Testis (tissue), 3 donors: Measurements from ENCODE around the gene P2RX1. TPM values are rescaled to one million over a fixed set of nuclear protein-coding genes. Genes with fewer than 3 reads are reported as not detected.

Experiments
- DNase-seq: peaks from one replicate; pipeline ENCODE4 v3.0.0-alpha.2; 2019
- H3K27ac ChIP-seq, 2 donors: fragments of 200-600 bp; sonication (generic); one replicate each; pipeline ENCODE4 v1.5.1; 2019
- H3K27me3 ChIP-seq: fragments of 200-600 bp; sonication (generic); one replicate; pipeline ENCODE4 v1.5.1; 2019
- H3K36me3 ChIP-seq: fragments of 200-600 bp; sonication (generic); one replicate; pipeline ENCODE4 v1.5.1; 2017; ENCODE audit warnings: low read depth; ENCODE audit errors: missing control alignments
- H3K4me1 ChIP-seq: fragments of 200-600 bp; sonication (generic); one replicate; pipeline ENCODE4 v1.5.1; 2019
- H3K4me3 ChIP-seq, 2 donors: fragments of 200-600 bp; sonication (generic); one replicate each; pipeline ENCODE4 v1.5.1; 2017 to 2019
- H3K9me3 ChIP-seq: fragments of 200-600 bp; sonication (generic); one replicate; pipeline ENCODE4 v1.5.1; 2017
- CTCF ChIP-seq, 3 experiments: fragments of 450-650 bp in 2 of 3; fragments of 200-600 bp in 1 of 3; sonication (generic) in 1 of 3; IDR thresholded peaks; one replicate each; pipeline ENCODE4 v1.5.1; 2016 to 2019; ENCODE audit warnings: antibody characterized with exemption in 3 of 3, mild to moderate bottlenecking in 2 of 3, moderate library complexity in 1 of 3
- POLR2A ChIP-seq: fragments of 450-650 bp; IDR thresholded peaks from one replicate; pipeline ENCODE4 v1.6.1; 2017; ENCODE audit warnings: antibody characterized with exemption, mild to moderate bottlenecking, moderate library complexity
- WGBS, 2 donors: methylation state at CpG; one replicate each; pipeline ENCODE4 v1.1.5; 2018; 5-methylcytosine and 5-hydroxymethylcytosine counted together
- intact Hi-C: fragments of 100-400 bp; cut with DNase I; formaldehyde crosslinking; loops from one replicate; pipeline ENCODE4 v1.15.1; 2023; ENCODE audit warnings: low total_unique reads
- polyA plus RNA-seq: library from polyadenylated mRNA; stranded (reverse); fragments of 350-450 nt; fragmentation: Illumina TruSeq; extraction: RNeasy Lipid Tissue Mini Kit (QIAGEN cat#74804); gene quantifications from one replicate; pipeline ENCODE4 v1.2.3, GENCODE V29; 2014; ENCODE audit warnings: low read depth, low replicate concordance; ENCODE audit not compliant: insufficient read depth
- total RNA-seq, 2 donors: library from RNA; depleted of rRNA; stranded (reverse); fragments of >200 nt; gene quantifications; one replicate each; pipeline ENCODE4 v1.2.3, GENCODE V29; 2016

Gene P2RX1
- total and polyA plus RNA-seq, 3 donors from 2014 or later = 2.5 to 15.2 (median 5.0) TPM

- Histone ChIP-seq H3K27ac (no peak overlapping the region), H3K4me1 (no peaks in the 10 kb centered on the region), H3K9me3 (no peaks in the 10 kb centered on the region), H3K4me3 (no peak overlapping the region), H3K36me3 (no peaks in the 10 kb centered on the region), H3K27me3 (no peaks in the 10 kb centered on the region)
- DNase-seq = no peak
- TF ChIP-seq POLR2A (no peak), CTCF (IDR thresholded peaks at IDR 0.05) (no peak)
- intact Hi-C loops = no loop called here
- WGBS, 2 donors = 79 to 88% methylated on average over 10 to 16 of the region's 16 CpGs
Measured at GRCh38 chr17:3926860-3927627, 10.8 kb upstream of the P2RX1 start.

- no peak overlapping the region for H3K27ac ChIP-seq
Measured at GRCh38 chr17:3925684-3926485, 9.6 kb upstream of the P2RX1 start.

DNA sequence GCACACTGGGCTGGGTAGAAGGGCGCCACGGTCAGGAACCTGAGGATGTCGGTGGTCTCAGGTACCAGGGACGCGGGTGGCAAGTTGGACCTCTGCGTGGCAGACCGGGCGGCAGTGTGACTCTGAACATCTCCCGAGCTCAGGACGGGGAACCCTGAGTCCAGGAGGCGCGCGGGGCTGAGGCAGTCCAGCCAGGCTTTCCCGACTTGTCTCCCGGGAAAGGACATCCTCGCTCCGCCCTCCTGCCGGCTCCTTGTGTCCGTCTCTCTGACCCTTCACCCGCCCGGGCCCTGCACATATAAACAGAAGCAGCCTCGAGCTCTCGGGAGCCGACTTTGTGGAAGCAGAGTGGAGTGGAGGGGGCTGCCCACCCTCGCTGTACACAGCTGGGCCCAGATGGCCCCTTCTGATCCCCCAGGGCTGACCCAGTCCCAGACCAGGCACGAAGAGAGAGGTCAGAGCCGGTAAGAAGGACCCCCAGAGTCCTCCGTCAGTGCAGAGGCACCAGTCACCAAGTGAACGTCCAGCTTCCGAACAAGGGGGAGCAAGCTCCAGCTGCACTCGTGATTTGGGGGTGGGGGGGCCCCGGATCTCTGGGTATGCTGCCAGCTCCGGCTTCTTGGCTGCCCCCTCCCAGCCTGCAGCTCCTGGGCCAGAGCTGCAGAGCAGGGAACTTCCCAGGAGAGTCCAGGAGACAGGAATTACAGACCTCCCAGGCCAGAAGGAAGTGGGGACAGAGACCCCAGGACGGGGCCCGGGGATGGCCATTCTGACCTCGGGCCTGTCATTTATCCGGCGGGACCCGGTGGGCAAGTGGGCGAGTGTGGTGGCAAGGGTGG is 8.5 kb upstream of the P2RX1 start:
- no peak for TF ChIP-seq POLR2A
- TF ChIP-seq CTCF (IDR thresholded peaks at IDR 0.05) = no peak
- H3K4me1 ChIP-seq = no peaks in the 10 kb centered on the region
- no peaks in the 10 kb centered on the region for H3K9me3 ChIP-seq
- H3K4me3 ChIP-seq = no peak overlapping the region
- H3K36me3 ChIP-seq = no peaks in the 10 kb centered on the region
- intact Hi-C loops = no loop called here
- no peak for DNase-seq
- 70 to 75% methylated on average over 10 to 33 of the region's 40 CpGs for WGBS, 2 donors
- no peaks in the 10 kb centered on the region for H3K27me3 ChIP-seq
- no peak overlapping the region for H3K27ac ChIP-seq

More at GRCh38 chr17:3925684-3926485, 9.6 kb upstream of the P2RX1 start:
- H3K27me3 ChIP-seq = no peaks in the 10 kb centered on the region
- H3K4me3 ChIP-seq = no peak overlapping the region
- TF ChIP-seq POLR2A (no peak), CTCF (IDR thresholded peaks at IDR 0.05) (no peak)
- H3K36me3 ChIP-seq = no peaks in the 10 kb centered on the region
- H3K9me3 ChIP-seq = no peaks in the 10 kb centered on the region
- no peaks in the 10 kb centered on the region for H3K4me1 ChIP-seq
- no peak for DNase-seq
- 85 to 92% methylated on average over 16 to 17 of the region's 17 CpGs for WGBS, 2 donors
- intact Hi-C loops = no loop called here

DNA sequence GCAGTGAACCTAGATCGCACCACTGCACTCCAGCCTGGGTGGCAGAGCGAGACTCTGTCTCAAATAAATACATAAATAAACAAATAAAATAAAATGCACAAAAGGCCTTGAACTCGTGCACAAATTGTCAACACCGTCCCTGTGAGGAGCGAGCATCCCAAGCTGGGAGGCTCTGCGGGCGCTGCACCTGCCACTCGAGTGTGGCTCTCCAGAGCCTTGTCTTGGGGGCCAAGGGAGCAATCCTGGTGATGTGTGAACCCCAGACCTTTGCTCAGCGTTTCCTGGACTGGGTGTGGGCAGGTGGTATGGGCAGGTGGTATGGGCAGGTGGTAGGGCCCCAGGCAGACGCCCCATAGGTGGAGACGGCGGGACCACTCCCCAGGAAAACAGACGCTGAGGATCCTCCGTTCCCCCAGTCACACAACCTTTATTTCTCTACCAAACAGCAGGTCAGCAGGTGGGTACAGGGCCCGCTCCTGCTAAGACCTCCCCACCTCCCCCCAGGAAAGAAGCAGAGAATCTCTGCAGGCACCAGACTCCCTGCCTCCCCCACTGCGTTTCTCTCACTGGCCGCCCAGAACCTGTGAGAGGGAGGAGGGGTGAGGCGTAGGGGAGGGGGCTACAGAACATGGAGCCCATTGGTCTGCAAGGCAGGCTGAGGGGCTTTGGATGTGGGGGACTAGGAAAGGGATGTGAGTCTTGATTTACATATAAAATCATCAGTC is 7.4 kb upstream of the P2RX1 start:
- WGBS, 2 donors = 90 to 95% methylated on average over 11 to 18 of the region's 18 CpGs
- no peak for DNase-seq
- no peaks in the 10 kb centered on the region for H3K27me3 ChIP-seq
- no peak overlapping the region for H3K4me3 ChIP-seq
- TF ChIP-seq POLR2A = no peak
- H3K9me3 ChIP-seq = no peaks in the 10 kb centered on the region
- intact Hi-C loops = no loop called here
- no peaks in the 10 kb centered on the region for H3K36me3 ChIP-seq
- H3K4me1 ChIP-seq = peaks cover under 1% of the 10 kb centered on the region
- H3K27ac ChIP-seq = no peak overlapping the region
